Activated gamma-delta T cell treated with anti-CD3 and anti-CD28 coated beads, Interleukin-2, amount 50 U/mL, for 16 hours (primary cell): ENCODE measurements around the gene TMEM183A.
A peak's percentile ranks its signal among the peaks of the same experiment; 100 is the strongest.
"Not testable (repeated sequence)": the region's sequence is repeated elsewhere in the genome, so short reads cannot be mapped to it uniquely, and the experiment has no call there.

Experiments used
- DNase-seq: peaks from one replicate; pipeline ENCODE4 v3.0.0-alpha.2; 2020; ENCODE audit warnings: low read depth

The TMEM183A gene, protein sequence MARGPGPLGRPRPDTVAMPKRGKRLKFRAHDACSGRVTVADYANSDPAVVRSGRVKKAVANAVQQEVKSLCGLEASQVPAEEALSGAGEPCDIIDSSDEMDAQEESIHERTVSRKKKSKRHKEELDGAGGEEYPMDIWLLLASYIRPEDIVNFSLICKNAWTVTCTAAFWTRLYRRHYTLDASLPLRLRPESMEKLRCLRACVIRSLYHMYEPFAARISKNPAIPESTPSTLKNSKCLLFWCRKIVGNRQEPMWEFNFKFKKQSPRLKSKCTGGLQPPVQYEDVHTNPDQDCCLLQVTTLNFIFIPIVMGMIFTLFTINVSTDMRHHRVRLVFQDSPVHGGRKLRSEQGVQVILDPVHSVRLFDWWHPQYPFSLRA

GRCh38 chr1:203006948-203007871, at the start of gene TMEM183A:
TSS of gene TMEM183A (plus strand) at chr1:203007374. CDS start at chr1:203007466, 92 bp downstream.
- peak; percentile 92 for DNase-seq

DNA sequence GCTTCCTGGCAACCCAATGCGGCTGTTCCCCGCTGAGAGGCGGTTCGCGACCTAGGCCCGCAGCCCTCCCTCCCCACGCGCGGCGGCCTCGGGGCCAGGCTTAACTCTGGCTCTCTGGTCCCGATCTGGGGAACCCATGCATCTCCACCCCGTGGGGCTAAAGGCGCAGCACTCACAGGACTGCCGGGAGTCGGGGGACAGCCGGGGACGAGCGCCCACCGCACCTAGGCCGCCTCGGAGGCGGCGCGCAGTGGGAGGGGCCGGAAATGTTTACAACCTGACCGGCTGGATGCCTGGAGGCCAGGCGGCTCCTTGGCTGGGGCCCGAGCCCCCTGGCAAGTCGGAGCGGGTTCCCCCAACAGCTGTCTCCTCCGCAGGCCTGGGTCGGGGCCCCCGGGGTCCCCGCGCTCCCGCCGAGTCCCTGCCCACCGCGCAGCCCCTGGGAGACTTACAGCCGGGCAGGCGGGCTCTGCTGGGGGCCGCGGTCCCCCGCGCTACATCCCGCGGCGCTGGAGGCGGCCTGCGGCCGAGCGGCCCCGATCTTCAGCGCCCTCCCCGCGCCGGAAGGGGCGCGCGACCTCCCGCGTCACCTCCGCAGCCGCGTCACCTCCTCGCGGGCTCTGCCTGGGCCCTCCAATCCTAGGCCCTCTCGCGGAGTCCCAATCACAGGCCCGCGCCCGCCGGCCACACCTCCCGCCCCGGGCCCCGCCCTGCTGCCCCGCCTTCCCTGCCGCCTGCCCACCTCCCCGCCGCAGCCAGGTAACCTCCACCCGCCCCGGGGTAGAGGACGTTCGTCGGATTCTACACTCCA, 49.2 kb upstream of the TMEM183A start, which contains the start of gene ADIPOR1:
Gene ADIPOR1 (minus strand): TSS at position 580 of the 811 bp plus-strand sequence. CDS start 7,242 bp downstream, outside the sequence.
- DNase-seq = peak; percentile 87

GRCh38 chr1:202958544-202959275, 48.5 kb upstream of the TMEM183A start:
- no peak for DNase-seq

- no peak for DNase-seq
Observed at GRCh38 chr1:202959276-202959620, 47.9 kb upstream of the TMEM183A start.

DNA sequence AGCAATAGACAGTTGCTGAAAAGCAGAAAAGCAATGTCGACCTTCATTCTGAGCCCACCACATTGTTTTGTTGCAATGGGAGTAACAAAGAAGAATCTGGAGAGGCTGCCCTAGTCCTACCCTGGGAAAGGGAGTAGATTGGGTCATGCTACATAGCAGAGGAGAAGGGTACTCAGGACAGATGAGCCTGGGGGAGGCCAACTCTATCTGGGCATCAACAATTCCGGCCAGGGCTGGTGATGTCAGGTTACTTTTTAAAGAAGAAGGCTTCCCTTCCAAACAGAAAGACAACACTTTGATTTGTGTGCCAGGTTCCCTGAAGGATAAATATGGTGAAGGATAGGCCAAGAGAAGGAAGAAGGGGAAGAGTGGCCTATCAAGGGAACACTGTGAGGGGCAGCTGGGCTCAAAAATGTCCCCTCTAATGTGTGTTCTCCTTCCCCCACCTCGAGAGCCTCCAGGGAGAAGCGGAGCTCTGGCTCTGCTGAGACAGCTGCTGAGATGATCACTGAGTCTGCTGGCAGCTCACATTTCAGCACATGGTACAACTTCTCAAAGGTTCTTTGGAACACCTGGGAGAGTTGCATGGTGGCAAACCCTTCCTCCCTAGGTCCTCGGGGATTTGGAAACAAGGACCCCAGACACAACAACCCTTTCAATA, 45.8 kb upstream of the TMEM183A start:
- DNase-seq = no peak

DNA sequence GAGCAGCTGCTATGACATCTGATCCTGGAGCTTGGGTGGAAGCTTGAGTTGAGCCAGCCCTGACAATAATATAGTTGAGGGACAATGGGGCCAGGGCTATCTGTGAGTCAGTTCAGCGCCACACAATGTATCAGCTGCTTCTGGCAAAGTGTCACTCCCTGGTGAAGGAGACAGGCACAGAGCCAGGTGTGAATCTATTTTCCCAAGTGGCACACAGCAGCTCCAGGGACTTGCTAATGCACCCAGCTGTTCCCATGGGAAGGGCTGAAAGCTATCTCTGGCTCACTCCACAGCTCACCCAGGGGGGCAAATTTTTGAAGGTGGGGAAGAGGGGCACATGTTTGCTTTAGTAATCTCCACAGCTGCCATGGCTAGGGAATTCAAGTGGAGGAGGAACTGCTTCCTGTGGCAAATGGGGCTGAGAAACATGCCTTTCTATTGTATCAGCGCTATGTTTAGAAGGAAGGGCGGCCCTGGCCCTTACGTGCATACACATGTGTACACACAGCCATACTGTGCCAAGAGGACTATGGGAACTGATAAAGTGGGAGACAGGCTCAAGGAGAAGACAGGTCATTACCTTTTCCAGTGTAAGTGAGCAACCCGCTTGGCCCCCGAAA, 42.3 kb upstream of the TMEM183A start:
- no peak for DNase-seq

GRCh38 chr1:202965422-202965821, 41.8 kb upstream of the TMEM183A start:
- no peak for DNase-seq

- no peak for DNase-seq
Observed at GRCh38 chr1:202966006-202966898, 40.9 kb upstream of the TMEM183A start.

DNA sequence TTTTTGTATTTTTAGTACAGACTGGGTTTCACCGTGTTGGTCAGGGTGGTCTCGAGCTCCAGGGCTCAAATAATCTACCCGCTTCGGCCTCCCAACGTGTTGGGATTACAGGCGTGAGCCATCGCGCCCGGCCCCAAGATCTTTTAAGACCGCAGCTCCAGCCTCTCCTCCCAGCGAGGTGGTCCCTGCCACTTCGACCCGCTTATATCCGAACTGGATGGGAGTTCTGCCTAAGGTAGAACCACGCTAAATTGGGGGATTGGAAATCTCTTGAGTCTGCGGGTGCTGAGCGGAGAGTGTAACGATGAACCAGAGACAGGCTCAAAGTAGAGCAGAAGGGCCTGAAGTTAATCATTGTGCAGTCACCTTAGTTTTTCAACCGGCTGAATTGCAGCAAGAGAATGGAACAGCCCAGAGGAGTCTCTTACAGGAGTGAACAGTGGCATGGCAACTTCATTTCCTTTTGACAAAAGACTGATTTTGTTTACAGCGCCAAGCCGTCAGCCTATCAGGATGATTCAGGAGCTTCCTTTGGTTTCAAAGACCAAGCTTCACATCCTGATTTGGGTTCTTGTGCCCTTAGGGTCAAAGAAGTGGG, 39.4 kb upstream of the TMEM183A start:
- no peak for DNase-seq

- no peak for DNase-seq
Observed at GRCh38 chr1:202968351-202968750, 38.8 kb upstream of the TMEM183A start.

DNA sequence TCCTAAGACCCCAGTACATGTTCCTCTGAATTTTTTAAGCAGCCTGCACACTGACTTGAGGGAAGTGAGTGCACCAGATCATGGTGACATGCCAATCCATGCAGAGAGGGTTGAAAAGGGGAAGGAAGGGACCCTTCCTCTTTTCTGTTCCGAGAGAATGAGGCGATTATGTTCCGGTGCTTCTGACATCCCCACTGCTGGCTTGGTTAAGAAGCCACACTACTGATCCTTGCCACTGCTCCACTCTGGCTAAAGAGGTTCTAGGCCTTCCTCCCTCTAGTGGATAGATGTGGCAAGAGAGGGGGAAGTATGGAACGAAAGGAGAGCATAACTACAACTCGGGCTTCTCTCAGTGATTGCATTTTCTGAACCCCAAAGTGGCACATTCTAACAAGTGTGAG, 38.3 kb upstream of the TMEM183A start:
- DNase-seq = no peak

DNA sequence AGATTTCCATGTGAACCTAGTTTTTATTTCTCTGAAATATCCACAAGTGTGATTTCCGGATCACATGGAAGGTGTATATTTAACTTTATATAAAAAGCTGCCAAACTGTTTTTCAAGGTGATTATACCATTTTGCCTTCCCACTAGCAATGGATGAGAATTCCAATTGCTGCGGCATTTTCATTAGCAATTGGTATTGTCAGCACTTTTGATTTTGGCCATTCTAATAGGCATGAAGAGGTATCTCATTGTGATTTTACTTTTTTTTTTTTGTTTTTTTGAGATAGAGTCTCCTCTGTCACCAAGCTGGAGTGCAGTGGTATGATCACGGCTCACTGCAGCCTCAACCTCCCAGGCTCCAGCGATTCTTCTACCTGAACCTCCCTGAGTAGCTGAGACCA, 35.1 kb upstream of the TMEM183A start:
- DNase-seq = no peak

- DNase-seq = no peak
Observed at GRCh38 chr1:202974856-202975255, 32.3 kb upstream of the TMEM183A start.

GRCh38 chr1:202976633-202977032, 30.5 kb upstream of the TMEM183A start:
- no peak for DNase-seq

DNA sequence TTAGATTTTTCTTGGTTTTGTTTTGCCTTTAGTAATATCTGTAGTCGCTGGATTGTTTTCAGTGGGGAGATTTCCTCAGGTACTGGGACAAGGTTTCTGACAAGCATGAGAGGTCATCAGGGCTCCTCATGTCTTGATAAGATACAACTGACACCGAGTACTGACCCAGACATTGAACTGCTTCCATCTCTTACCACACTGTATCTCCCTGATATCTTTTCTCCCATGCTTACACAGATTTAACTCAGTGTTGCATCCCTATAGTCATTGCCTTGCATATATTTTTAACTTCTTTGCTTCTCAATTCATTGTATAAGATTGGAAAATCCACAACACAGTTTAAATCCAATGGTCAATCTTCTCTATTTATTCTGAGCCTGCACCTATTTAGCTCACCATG, 27.7 kb upstream of the TMEM183A start:
- no peak for DNase-seq

DNA sequence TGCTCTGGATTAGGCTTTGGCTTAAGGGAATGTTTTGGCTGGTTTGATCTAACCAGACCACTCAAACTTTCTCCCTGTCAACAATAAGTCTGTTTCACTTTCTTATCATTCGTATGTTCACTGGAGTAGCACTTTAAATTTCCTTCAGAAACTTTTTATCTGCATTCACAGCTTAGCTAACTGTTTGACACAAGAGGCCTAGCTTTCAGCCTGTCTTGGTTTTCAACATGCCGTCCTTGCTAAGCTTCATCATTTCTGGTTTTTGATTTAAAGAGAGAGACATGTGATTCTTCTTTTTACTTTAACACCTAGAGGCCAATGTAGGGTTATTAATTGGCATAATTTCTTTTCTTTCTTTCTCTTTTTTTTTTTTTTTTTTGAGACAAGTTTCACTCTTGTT, 25.2 kb upstream of the TMEM183A start:
- no peak for DNase-seq

DNA sequence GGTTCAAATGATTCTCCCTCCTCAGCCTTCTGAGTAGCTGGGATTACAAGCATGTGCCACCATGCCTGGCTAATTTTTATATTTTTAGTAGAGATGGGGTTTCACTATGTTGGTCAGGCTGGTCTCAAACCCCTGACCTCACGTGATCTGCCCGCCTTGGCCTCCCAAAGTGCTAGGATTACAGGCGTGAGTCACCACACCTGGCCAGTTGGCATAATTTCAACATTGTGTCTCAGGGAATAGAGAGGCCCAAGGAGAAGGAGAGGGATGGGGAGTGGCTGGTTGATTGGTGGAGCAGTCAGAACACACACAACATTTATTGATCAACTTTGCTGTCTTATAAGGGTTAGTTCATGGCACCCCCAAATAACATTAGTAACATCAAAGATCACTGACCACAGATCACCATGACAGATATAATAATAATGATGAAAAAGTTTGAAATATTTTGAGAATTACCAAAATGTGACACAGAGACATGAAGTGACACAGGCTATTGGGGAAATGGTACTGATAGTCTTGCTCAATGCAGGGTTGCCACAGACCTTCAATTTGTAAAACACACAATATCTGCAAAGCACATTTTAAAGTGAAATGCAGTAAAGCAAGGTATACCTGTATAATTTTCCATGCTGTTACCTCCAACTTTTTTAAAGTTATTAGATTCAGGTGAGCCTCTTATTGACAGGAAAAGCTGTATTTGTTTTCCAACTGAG, 24.3 kb upstream of the TMEM183A start:
- no peak for DNase-seq

DNA sequence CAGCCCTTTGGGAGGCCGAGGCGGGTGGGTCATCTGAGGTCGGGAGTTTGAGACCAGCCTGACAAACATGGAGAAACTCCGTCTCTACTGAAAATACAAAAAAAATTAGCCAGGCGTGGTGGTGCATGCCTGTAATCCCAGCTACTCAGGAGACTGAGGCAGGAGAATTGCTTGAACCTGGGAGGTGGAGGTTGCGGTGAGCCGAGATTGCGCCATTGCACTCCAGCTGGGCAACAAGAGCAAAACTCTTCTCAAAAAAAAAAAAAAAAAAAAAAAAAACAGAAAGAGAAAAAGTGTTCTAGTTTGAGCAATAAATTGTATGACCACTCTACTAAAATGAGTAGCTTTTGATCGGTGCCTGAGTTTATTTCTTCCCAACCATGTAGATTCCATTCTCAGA, 21.1 kb upstream of the TMEM183A start:
- not testable (repeated sequence) for DNase-seq
